DOHH2 (cell line): ENCODE results near the gene FSIP2.

ENCODE experiments used
- H3F3A ChIP-seq: fragments of 200-600 bp; sonication (generic), shearing (Covaris generic); 2 replicates; pipeline ENCODE4 v1.6.0; 2016; ENCODE audit warnings: antibody characterized with exemption, mild to moderate bottlenecking; ENCODE audit not compliant: control insufficient read depth, insufficient read depth
- H3K27ac ChIP-seq: fragments of 200-600 bp; sonication (generic); 2 replicates; pipeline ENCODE4 v1.5.1; 2014; ENCODE audit warnings: low read depth, mild to moderate bottlenecking, low read length, moderate library complexity
- H3K27me3 ChIP-seq: fragments of 200-600 bp; sonication (generic); 2 replicates; pipeline ENCODE4 v1.6.1; 2014; ENCODE audit warnings: mild to moderate bottlenecking, low read length, mixed read lengths; ENCODE audit not compliant: control insufficient read depth
- H3K36me3 ChIP-seq: fragments of 200-600 bp; sonication (generic); 2 replicates; pipeline ENCODE4 v1.6.1; 2014; ENCODE audit warnings: mild to moderate bottlenecking, low read length, moderate library complexity, mixed read lengths; ENCODE audit not compliant: control insufficient read depth
- H3K4me1 ChIP-seq: fragments of 200-600 bp; sonication (generic); 2 replicates; pipeline ENCODE4 v1.6.1; 2014; ENCODE audit warnings: mild to moderate bottlenecking, low read length, mixed read lengths; ENCODE audit not compliant: control insufficient read depth
- H3K4me2 ChIP-seq: fragments of 200-600 bp; sonication (generic); 2 replicates; pipeline ENCODE4 v1.6.0; 2014; ENCODE audit warnings: mild to moderate bottlenecking, low read length, moderate library complexity
- H3K4me3 ChIP-seq: fragments of 200-600 bp; sonication (generic); 2 replicates; pipeline ENCODE4 v1.5.1; 2014; ENCODE audit warnings: mild to moderate bottlenecking, low read length, mixed read lengths
- H3K79me2 ChIP-seq: fragments of 200-600 bp; sonication (generic); 2 replicates; pipeline ENCODE4 v1.6.1; 2014; ENCODE audit warnings: mild to moderate bottlenecking, low read length, mixed read lengths; ENCODE audit not compliant: control insufficient read depth
- H3K9me2 ChIP-seq: fragments of 200-600 bp; sonication (generic); replicated peaks from 2 replicates; pipeline ENCODE4 v1.6.1; 2014; ENCODE audit warnings: mild to moderate bottlenecking, low read length, mixed read lengths; ENCODE audit not compliant: control insufficient read depth
- H3K9me3 ChIP-seq: fragments of 200-600 bp; sonication (generic); 2 replicates; pipeline ENCODE4 v1.6.1; 2014; ENCODE audit warnings: antibody characterized with exemption, low read length, mixed read lengths; ENCODE audit not compliant: control insufficient read depth, insufficient read depth
- H4K20me1 ChIP-seq: fragments of 200-600 bp; sonication (generic); 2 replicates; pipeline ENCODE4 v1.6.0; 2014; ENCODE audit warnings: low read depth, mild to moderate bottlenecking, antibody characterized with exemption, low read length, moderate library complexity; ENCODE audit not compliant: control insufficient read depth, insufficient read depth
- CTCF ChIP-seq: fragments of 200-600 bp; sonication (generic); IDR thresholded peaks from one replicate; pipeline ENCODE4 v1.5.1; 2014; ENCODE audit warnings: antibody characterized with exemption, mild to moderate bottlenecking, low read depth, low read length; ENCODE audit not compliant: poor library complexity, severe bottlenecking
- EZH2phosphoT487 ChIP-seq: fragments of 200-600 bp; sonication (generic); IDR thresholded peaks from 2 replicates; pipeline ENCODE4 v1.6.1; 2017; ENCODE audit warnings: borderline replicate concordance, mild to moderate bottlenecking, antibody characterized with exemption, low read length, moderate library complexity, mixed read lengths

FSIP2 gene

GRCh38 chr2:185821467-185821866, 82.9 kb downstream of the FSIP2 start:
- TF ChIP-seq CTCF = no peak
- TF ChIP-seq EZH2phosphoT487 = no peak

GRCh38 chr2:185823773-185824172, 85.2 kb downstream of the FSIP2 start:
- H3K79me2 ChIP-seq = no peaks in the 10 kb centered on the region
- H3K4me2 ChIP-seq = no peak overlapping the region
- H3K9me3 ChIP-seq = no peaks in the 10 kb centered on the region
- no peaks in the 10 kb centered on the region for H3K4me1 ChIP-seq
- no peaks in the 10 kb centered on the region for H3F3A ChIP-seq
- no peaks in the 10 kb centered on the region for H3K9me2 ChIP-seq
- H3K27ac ChIP-seq = no peak overlapping the region
- no peaks in the 10 kb centered on the region for H3K36me3 ChIP-seq
- no peak for TF ChIP-seq CTCF
- no peak for TF ChIP-seq EZH2phosphoT487
- no peaks in the 10 kb centered on the region for H3K27me3 ChIP-seq
- H3K4me3 ChIP-seq = no peak overlapping the region
- H4K20me1 ChIP-seq = no peaks in the 10 kb centered on the region

More at GRCh38 chr2:185821467-185821866, 82.9 kb downstream of the FSIP2 start:
- H3K4me2 ChIP-seq = no peak overlapping the region
- no peak overlapping the region for H3K4me3 ChIP-seq
- H3K4me1 ChIP-seq = no peaks in the 10 kb centered on the region
- no peaks in the 10 kb centered on the region for H3K27me3 ChIP-seq
- no peak overlapping the region for H3K27ac ChIP-seq
- H3K79me2 ChIP-seq = no peaks in the 10 kb centered on the region
- H3K36me3 ChIP-seq = no peaks in the 10 kb centered on the region
- no peaks in the 10 kb centered on the region for H3F3A ChIP-seq
- H3K9me2 ChIP-seq = no peaks in the 10 kb centered on the region
- H3K9me3 ChIP-seq = no peaks in the 10 kb centered on the region
- H4K20me1 ChIP-seq = no peaks in the 10 kb centered on the region

GRCh38 chr2:185825557-185825956, 87.0 kb downstream of the FSIP2 start:
- H3F3A ChIP-seq = no peaks in the 10 kb centered on the region
- no peaks in the 10 kb centered on the region for H4K20me1 ChIP-seq
- no peaks in the 10 kb centered on the region for H3K9me2 ChIP-seq
- H3K36me3 ChIP-seq = no peaks in the 10 kb centered on the region
- H3K4me2 ChIP-seq = no peak overlapping the region
- no peaks in the 10 kb centered on the region for H3K4me1 ChIP-seq
- no peaks in the 10 kb centered on the region for H3K79me2 ChIP-seq
- H3K27me3 ChIP-seq = no peaks in the 10 kb centered on the region
- TF ChIP-seq EZH2phosphoT487 (no peak), CTCF (no peak)
- no peak overlapping the region for H3K27ac ChIP-seq
- no peaks in the 10 kb centered on the region for H3K9me3 ChIP-seq
- H3K4me3 ChIP-seq = no peak overlapping the region

GRCh38 chr2:185828326-185828725, 89.7 kb downstream of the FSIP2 start:
- Histone ChIP-seq H3K27ac (no peak overlapping the region), H3K36me3 (no peaks in the 10 kb centered on the region), H3K9me3 (no peaks in the 10 kb centered on the region), H3K4me2 (no peak overlapping the region), H3K27me3 (no peaks in the 10 kb centered on the region), H4K20me1 (no peaks in the 10 kb centered on the region), H3K79me2 (no peaks in the 10 kb centered on the region), H3F3A (no peaks in the 10 kb centered on the region), H3K4me1 (no peaks in the 10 kb centered on the region), H3K4me3 (no peak overlapping the region), H3K9me2 (no peaks in the 10 kb centered on the region)
- TF ChIP-seq EZH2phosphoT487 (no peak), CTCF (no peak)
